Endodermal cell (in vitro differentiated cells): ENCODE data around the gene ADGRG3. TPM values are rescaled to one million over a fixed set of nuclear protein-coding genes. Genes with fewer than 3 reads are reported as not detected.
A peak's percentile ranks its signal among the peaks of the same experiment; 100 is the strongest.

Experiments
- DNase-seq: peaks from one replicate; pipeline ENCODE4 v3.0.0-alpha.2; 2017
- H3K27ac ChIP-seq: 2 replicates; pipeline ENCODE4 v1.5.1; 2013; ENCODE audit warnings: mild to moderate bottlenecking, low read depth, low read length, moderate library complexity
- H3K27me3 ChIP-seq: 2 replicates; pipeline ENCODE4 v1.6.1; 2013; ENCODE audit warnings: mild to moderate bottlenecking, low read length, moderate library complexity; ENCODE audit not compliant: insufficient read depth, control insufficient read depth, poor library complexity, severe bottlenecking
- H3K36me3 ChIP-seq: 2 replicates; pipeline ENCODE4 v1.7.0; 2013; ENCODE audit warnings: mild to moderate bottlenecking, low read length, moderate library complexity; ENCODE audit not compliant: control insufficient read depth, insufficient read depth
- H3K4me1 ChIP-seq: one replicate; pipeline ENCODE4 v1.7.0; 2013; ENCODE audit warnings: low read length; ENCODE audit not compliant: control insufficient read depth, insufficient read depth
- H3K4me3 ChIP-seq: 2 replicates; pipeline ENCODE4 v1.5.1; 2013; ENCODE audit warnings: mild to moderate bottlenecking, low read length, moderate library complexity
- H3K9ac ChIP-seq: 2 replicates; pipeline ENCODE4 v1.6.1; 2013; ENCODE audit warnings: mild to moderate bottlenecking, low read length, moderate library complexity; ENCODE audit not compliant: poor library complexity, severe bottlenecking; ENCODE audit errors: extremely low read depth
- H3K9me3 ChIP-seq: 2 replicates; pipeline ENCODE4 v1.6.1; 2013; ENCODE audit warnings: mild to moderate bottlenecking, low read length, moderate library complexity; ENCODE audit not compliant: control insufficient read depth
- H3K27ac Mint-ChIP-seq: 2 replicates; pipeline ENCODE4 v1.8.0; 2020; ENCODE audit warnings: mixed read lengths
- H3K27me3 Mint-ChIP-seq: 2 replicates; pipeline ENCODE4 v1.8.0; 2021; ENCODE audit warnings: mild to moderate bottlenecking, mixed read lengths; ENCODE audit not compliant: insufficient read depth
- H3K36me3 Mint-ChIP-seq: 2 replicates; pipeline ENCODE4 v1.8.0; 2020; ENCODE audit warnings: low read depth, mixed read lengths
- H3K4me1 Mint-ChIP-seq: 2 replicates; pipeline ENCODE4 v1.8.0; 2020; ENCODE audit warnings: mixed read lengths
- H3K4me3 Mint-ChIP-seq: 2 replicates; pipeline ENCODE4 v1.8.0; 2020; ENCODE audit warnings: mild to moderate bottlenecking, moderate library complexity, mixed read lengths
- H3K9me3 Mint-ChIP-seq: 2 replicates; pipeline ENCODE4 v1.8.0; 2020; ENCODE audit warnings: mild to moderate bottlenecking, mixed read lengths
- WGBS, 2 experiments: methylation state at CpG; one replicate each; pipeline versions ENCODE4 v1.1.5 to v1.1.7; 2013; ENCODE audit warnings: missing lambda C conversion rate in 2 of 2, mixed read lengths in 1 of 2; ENCODE audit not compliant: insufficient coverage in 1 of 2, insufficient read length in 1 of 2; 5-methylcytosine and 5-hydroxymethylcytosine counted together
- total RNA-seq, 2 donors: library from RNA; stranded (reverse); fragmentation: NEBNext Ultra II Directional in 1 of 2; extraction: Animal tissue kit (Norgen Biotek cat#: 25700) in 1 of 2; gene quantifications; 2 replicates in 1 of 2; 3 replicates in 1 of 2; pipeline ENCODE4 v1.2.1, GENCODE V29; 2021
- TF ChIP-seq, protein P1 (sequence below): fragments of 200-600 bp; sonication (generic); conservative IDR thresholded peaks from 2 replicates; pipeline ENCODE4 v1.5.0; 2021; ENCODE audit warnings: antibody characterized with exemption, mild to moderate bottlenecking

Gene ADGRG3
- total RNA-seq, 2 donors from 2014 or later = not detected

DNA sequence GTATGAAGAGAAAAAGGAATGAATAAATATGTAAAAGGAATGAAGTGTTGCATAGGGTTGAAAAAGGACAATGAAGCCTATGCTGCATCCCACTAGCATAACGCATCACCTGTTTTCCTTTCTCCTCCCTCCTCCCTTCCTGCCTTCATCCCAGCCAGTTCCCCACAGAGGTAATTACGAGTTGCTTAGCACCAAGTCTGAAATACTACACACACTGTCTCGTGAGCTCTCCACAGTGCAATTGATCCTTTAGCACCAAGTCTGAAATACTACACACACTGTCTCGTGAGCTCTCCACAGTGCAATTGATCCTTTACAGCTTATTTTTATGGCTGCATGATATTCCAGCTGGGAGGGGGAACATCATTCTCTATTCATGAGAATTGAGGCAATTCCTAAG, 25.4 kb downstream of the ADGRG3 start:
- Mint-ChIP-seq H3K27ac (no peak overlapping the region), H3K4me1 (peaks cover 12% of the 10 kb centered on the region), H3K4me3 (no peak overlapping the region), H3K36me3 (no peaks in the 10 kb centered on the region), H3K27me3 (peaks cover 1% of the 10 kb centered on the region), H3K9me3 (no peaks in the 10 kb centered on the region)
- Histone ChIP-seq H3K36me3 (no peaks in the 10 kb centered on the region), H3K4me1 (no peaks in the 10 kb centered on the region), H3K27me3 (no peaks in the 10 kb centered on the region), H3K4me3 (no peak overlapping the region), H3K27ac (no peak overlapping the region), H3K9me3 (no peaks in the 10 kb centered on the region), H3K9ac (no peak overlapping the region)
- TF ChIP-seq, protein P1, sequence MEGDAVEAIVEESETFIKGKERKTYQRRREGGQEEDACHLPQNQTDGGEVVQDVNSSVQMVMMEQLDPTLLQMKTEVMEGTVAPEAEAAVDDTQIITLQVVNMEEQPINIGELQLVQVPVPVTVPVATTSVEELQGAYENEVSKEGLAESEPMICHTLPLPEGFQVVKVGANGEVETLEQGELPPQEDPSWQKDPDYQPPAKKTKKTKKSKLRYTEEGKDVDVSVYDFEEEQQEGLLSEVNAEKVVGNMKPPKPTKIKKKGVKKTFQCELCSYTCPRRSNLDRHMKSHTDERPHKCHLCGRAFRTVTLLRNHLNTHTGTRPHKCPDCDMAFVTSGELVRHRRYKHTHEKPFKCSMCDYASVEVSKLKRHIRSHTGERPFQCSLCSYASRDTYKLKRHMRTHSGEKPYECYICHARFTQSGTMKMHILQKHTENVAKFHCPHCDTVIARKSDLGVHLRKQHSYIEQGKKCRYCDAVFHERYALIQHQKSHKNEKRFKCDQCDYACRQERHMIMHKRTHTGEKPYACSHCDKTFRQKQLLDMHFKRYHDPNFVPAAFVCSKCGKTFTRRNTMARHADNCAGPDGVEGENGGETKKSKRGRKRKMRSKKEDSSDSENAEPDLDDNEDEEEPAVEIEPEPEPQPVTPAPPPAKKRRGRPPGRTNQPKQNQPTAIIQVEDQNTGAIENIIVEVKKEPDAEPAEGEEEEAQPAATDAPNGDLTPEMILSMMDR = no peak
- no peak for DNase-seq
- WGBS, 2 experiments = 88% methylated on average over 4 of the region's 4 CpGs; no CpG with 5 or more reads in 1 of the 2 experiments

GRCh38 chr16:57694231-57694724, 26.2 kb downstream of the ADGRG3 start:
- Mint-ChIP-seq H3K27me3 (peaks cover 1% of the 10 kb centered on the region), H3K36me3 (no peaks in the 10 kb centered on the region), H3K9me3 (no peaks in the 10 kb centered on the region), H3K4me1 (peaks cover 10% of the 10 kb centered on the region), H3K27ac (no peak overlapping the region), H3K4me3 (peak overlapping the region; percentile 51)
- Histone ChIP-seq H3K9ac (no peak overlapping the region), H3K4me1 (no peaks in the 10 kb centered on the region), H3K4me3 (no peak overlapping the region), H3K9me3 (no peaks in the 10 kb centered on the region), H3K36me3 (no peaks in the 10 kb centered on the region), H3K27ac (no peak overlapping the region), H3K27me3 (no peaks in the 10 kb centered on the region)
- TF ChIP-seq, protein P1 = no peak
- WGBS, 2 experiments = 65 to 68% methylated on average over 7 to 10 of the region's 10 CpGs
- DNase-seq = no peak

DNA sequence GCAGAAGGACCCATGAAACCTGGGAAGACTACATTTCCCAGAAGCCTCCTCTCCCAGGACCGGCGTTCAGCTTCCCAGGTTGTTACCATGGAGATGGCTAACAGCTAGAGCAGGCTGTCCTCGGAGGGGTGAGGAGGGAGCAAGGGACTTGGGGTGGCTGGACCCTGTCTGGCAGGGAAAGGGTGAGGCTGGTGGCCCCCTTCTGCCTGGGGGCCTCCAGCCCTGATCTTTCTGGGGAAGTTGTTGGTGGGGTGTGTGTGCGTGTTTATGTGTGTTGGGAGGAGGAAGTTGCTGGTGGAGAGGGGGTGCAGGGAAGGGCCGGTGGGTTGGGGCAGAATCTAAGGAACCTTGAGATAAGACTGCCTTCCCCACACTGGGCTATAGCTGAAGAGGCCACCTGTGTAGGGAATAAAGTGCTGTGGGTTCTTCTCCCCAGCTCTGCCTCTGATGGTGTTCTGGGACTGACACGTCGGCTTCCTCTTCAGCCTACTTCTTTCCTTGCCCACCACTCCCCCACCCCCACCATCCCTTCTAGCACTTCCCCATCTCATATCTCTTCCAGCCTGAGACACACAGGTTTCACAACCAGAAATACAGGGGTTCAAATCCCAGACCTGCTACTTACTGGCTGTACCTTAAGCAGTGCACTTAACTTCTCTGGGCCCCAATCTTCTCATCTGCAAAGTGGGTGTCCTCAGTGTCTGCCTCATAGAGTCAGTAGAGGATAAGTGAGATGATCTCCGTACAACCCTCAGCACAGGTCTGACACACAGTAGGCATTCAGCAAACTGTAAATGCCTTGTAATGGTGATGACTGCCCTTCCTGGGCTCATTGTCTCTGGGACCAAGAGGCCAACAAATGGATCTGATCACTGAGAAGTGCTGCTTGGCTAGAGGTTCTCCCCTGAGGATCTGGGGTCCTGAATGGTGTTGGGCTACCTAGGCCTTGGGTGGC, 26.9 kb downstream of the ADGRG3 start, which contains the start of gene DRC7:
DRC7 (plus strand) TSS at position 82 of the 955 bp plus-strand sequence. CDS start 3,144 bp downstream, outside the sequence.
- peak; percentile 89 for DNase-seq
- Histone ChIP-seq H3K4me1 (no peaks in the 10 kb centered on the region), H3K27ac (no peak within 1 kb of the TSS), H3K9ac (no peak within 1 kb of the TSS), H3K4me3 (peak within 1 kb of the TSS; percentile 55), H3K27me3 (no peaks in the 10 kb centered on the region), H3K9me3 (no peaks in the 10 kb centered on the region), H3K36me3 (no peaks in the 10 kb centered on the region)
- 42 to 75% methylated on average over 2 to 7 of the region's 8 CpGs for WGBS, 2 experiments
- H3K4me3 Mint-ChIP-seq = peak within 1 kb of the TSS; percentile 51
- TF ChIP-seq, protein P1 = no peak
- H3K27ac Mint-ChIP-seq = peak within 1 kb of the TSS; percentile 75
- H3K4me1 Mint-ChIP-seq = peaks cover 3% of the 10 kb centered on the region
- H3K9me3 Mint-ChIP-seq = no peaks in the 10 kb centered on the region
- H3K27me3 Mint-ChIP-seq = peaks cover 4% of the 10 kb centered on the region
- H3K36me3 Mint-ChIP-seq = no peaks in the 10 kb centered on the region
